HCT116 (cell line): ENCODE measurements around the gene PLAU.

Experiments
- EZH2phosphoT487 ChIP-seq: fragments of 200-600 bp; IDR thresholded peaks from 2 replicates; pipeline ENCODE4 v1.6.1; 2018; ENCODE audit warnings: antibody characterized with exemption, borderline replicate concordance
- POLR2A ChIP-seq: IDR thresholded peaks from 2 replicates; pipeline ENCODE4 v1.7.0; 2011; ENCODE audit warnings: borderline replicate concordance; ENCODE audit not compliant: insufficient read depth, insufficient read length; ENCODE audit errors: extremely low read depth
- SIN3A ChIP-seq: IDR thresholded peaks from 2 replicates; pipeline ENCODE4 v1.6.1; 2012; ENCODE audit warnings: low read depth
- SP1 ChIP-seq: IDR thresholded peaks from 2 replicates; pipeline ENCODE4 v1.6.1; 2012; ENCODE audit warnings: low read depth
- TCF7L2 ChIP-seq: IDR thresholded peaks from 2 replicates; pipeline ENCODE4 v1.7.0; 2011; ENCODE audit warnings: borderline replicate concordance, inconsistent platforms; ENCODE audit not compliant: insufficient read depth, insufficient read length; ENCODE audit errors: extremely low read depth
- ZNF274 ChIP-seq: fragments of 200-500 bp; sonication (Bioruptor generic); IDR thresholded peaks from 2 replicates; pipeline ENCODE4 v1.6.1; 2014; ENCODE audit warnings: mild to moderate bottlenecking, low read depth, low read length, inconsistent platforms
- TF ChIP-seq, protein P1 (sequence below), 3 experiments: fragments of 200-600 bp in 1 of 3; sonication (generic) in 1 of 3; IDR thresholded peaks in 2 of 3; conservative IDR thresholded peaks in 1 of 3; 2 replicates each; pipeline ENCODE4 v1.5.1; 2012 to 2017; ENCODE audit warnings: low read depth in 2 of 3, low read length in 2 of 3, antibody characterized with exemption in 1 of 3, borderline replicate concordance in 1 of 3, control low read depth in 1 of 3, mild to moderate bottlenecking in 1 of 3, mixed read lengths in 1 of 3, mixed run types in 1 of 3, moderate library complexity in 1 of 3; ENCODE audit not compliant: insufficient read depth in 1 of 3
- TF ChIP-seq, protein P2 (sequence below): IDR thresholded peaks from 2 replicates; pipeline ENCODE4 v1.6.1; 2012
- TF ChIP-seq, protein P3 (sequence below): IDR thresholded peaks from 2 replicates; pipeline ENCODE4 v1.6.1; 2012
- TF ChIP-seq, protein P4 (sequence below): IDR thresholded peaks from 2 replicates; pipeline ENCODE4 v1.6.1; 2011; ENCODE audit warnings: mild to moderate bottlenecking, low read length, moderate library complexity; ENCODE audit not compliant: insufficient replicate concordance; ENCODE audit errors: extremely low read depth

GRCh38 chr10:73922007-73922863 lies 11.3 kb downstream of the PLAU start:
- TF ChIP-seq, protein P1, sequence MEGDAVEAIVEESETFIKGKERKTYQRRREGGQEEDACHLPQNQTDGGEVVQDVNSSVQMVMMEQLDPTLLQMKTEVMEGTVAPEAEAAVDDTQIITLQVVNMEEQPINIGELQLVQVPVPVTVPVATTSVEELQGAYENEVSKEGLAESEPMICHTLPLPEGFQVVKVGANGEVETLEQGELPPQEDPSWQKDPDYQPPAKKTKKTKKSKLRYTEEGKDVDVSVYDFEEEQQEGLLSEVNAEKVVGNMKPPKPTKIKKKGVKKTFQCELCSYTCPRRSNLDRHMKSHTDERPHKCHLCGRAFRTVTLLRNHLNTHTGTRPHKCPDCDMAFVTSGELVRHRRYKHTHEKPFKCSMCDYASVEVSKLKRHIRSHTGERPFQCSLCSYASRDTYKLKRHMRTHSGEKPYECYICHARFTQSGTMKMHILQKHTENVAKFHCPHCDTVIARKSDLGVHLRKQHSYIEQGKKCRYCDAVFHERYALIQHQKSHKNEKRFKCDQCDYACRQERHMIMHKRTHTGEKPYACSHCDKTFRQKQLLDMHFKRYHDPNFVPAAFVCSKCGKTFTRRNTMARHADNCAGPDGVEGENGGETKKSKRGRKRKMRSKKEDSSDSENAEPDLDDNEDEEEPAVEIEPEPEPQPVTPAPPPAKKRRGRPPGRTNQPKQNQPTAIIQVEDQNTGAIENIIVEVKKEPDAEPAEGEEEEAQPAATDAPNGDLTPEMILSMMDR (IDR thresholded peaks at IDR 0.05 in 2 of 3, conservative IDR thresholded peaks at IDR 0.05 in 1 of 3; ENCODE audit: borderline replicate concordance in 1 of 3, insufficient read depth in 1 of 3, low read depth in 2 of 3, low read length in 2 of 3), result no peak
- TF ChIP-seq, protein P2, sequence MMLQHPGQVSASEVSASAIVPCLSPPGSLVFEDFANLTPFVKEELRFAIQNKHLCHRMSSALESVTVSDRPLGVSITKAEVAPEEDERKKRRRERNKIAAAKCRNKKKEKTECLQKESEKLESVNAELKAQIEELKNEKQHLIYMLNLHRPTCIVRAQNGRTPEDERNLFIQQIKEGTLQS, result no peak
- TF ChIP-seq, protein P3, sequence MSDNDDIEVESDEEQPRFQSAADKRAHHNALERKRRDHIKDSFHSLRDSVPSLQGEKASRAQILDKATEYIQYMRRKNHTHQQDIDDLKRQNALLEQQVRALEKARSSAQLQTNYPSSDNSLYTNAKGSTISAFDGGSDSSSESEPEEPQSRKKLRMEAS, result no peak
- TF ChIP-seq POLR2A (no peak), EZH2phosphoT487 (no peak), SP1 (no peak), SIN3A (no peak), ZNF274 (no peak), TCF7L2 (no peak)
- TF ChIP-seq, protein P4, sequence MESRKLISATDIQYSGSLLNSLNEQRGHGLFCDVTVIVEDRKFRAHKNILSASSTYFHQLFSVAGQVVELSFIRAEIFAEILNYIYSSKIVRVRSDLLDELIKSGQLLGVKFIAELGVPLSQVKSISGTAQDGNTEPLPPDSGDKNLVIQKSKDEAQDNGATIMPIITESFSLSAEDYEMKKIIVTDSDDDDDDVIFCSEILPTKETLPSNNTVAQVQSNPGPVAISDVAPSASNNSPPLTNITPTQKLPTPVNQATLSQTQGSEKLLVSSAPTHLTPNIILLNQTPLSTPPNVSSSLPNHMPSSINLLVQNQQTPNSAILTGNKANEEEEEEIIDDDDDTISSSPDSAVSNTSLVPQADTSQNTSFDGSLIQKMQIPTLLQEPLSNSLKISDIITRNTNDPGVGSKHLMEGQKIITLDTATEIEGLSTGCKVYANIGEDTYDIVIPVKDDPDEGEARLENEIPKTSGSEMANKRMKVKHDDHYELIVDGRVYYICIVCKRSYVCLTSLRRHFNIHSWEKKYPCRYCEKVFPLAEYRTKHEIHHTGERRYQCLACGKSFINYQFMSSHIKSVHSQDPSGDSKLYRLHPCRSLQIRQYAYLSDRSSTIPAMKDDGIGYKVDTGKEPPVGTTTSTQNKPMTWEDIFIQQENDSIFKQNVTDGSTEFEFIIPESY, result no peak
